ENCODE data around the gene LTBP2. TPM values are rescaled to one million over a fixed set of nuclear protein-coding genes. Genes with fewer than 3 reads are reported as not detected.

Gene LTBP2
- total and polyA plus RNA-seq, 2 of the 8 experiments (the other 6 are each of a cell fraction or from before 2014, with no cell fraction given): 0.48 to 0.89 TPM

GRCh38 chr14:74613211-74613914 is 1.3 kb upstream of the LTBP2 start:
- ChIA-PET CTCF (ENCODE audit: partially characterized antibody) (interaction anchor here (0.7 to 7.6 kb wide), 8 partner anchors 15 to 243 kb away, joined by 3 to 176 read pairs (median 36); no protein-coding TSS in a partner anchor), POLR2A (ENCODE audit: partially characterized antibody) (interaction anchor here (2.9 kb wide), 1 partner anchor 40 kb away, joined by 7 read pairs; no protein-coding TSS in a partner anchor)
- Histone ChIP-seq H3K14ac (ENCODE audit: insufficient read length) (no peak overlapping the region), H3K23ac (ENCODE audit: insufficient read length) (no peak overlapping the region), H2BK12ac (ENCODE audit: low read depth, low read length) (no peak overlapping the region), H4K5ac (ENCODE audit: insufficient read length, low read depth, low read length) (no peak overlapping the region), H3K9me3 (ENCODE audit: insufficient read depth in 2 of 2, low read depth in 1 of 2, low read length in 1 of 2) (no peaks in the 10 kb centered on the region; a peak in 1 of 4 replicates), H3K9ac (replicated peaks in 1 of 4; ENCODE audit: extremely low read depth in 1 of 4, low read depth in 3 of 4, low read length in 3 of 4) (no peak overlapping the region), H3K27ac (ENCODE audit: low read depth, low read length) (no peak overlapping the region), H2BK120ac (replicated peaks; ENCODE audit: low read depth, low read length) (no peak overlapping the region), H2BK5ac (ENCODE audit: low read depth, low read length) (no peak overlapping the region), H4K8ac (ENCODE audit: extremely low read depth, insufficient read depth, low read length) (no peak overlapping the region), H2BK15ac (ENCODE audit: low read length) (no peak overlapping the region), H3K79me2 (ENCODE audit: control insufficient read depth in 1 of 2, insufficient read depth in 2 of 2, low read length in 2 of 2) (no peaks in the 10 kb centered on the region), H3K4me3 (ENCODE audit: extremely low read depth in 1 of 4, insufficient read depth in 2 of 4, low read depth in 3 of 4, low read length in 4 of 4) (no peak overlapping the region), H2AK5ac (ENCODE audit: low read depth, low read length) (no peak overlapping the region), H3K23me2 (ENCODE audit: low read depth, low read length) (peaks cover 7% of the 10 kb centered on the region; the same call in 1 of the 2 replicates), H4K91ac (replicated peaks; ENCODE audit: insufficient read length, low read length) (no peak overlapping the region), H3K56ac (replicated peaks; ENCODE audit: insufficient read length, low read depth, low read length) (no peak overlapping the region), H3K18ac (ENCODE audit: extremely low read depth, low read length) (no peak overlapping the region), H2BK20ac (ENCODE audit: low read length) (no peak overlapping the region), H3K79me1 (ENCODE audit: low read depth, low read length) (no peaks in the 10 kb centered on the region), H3K4me2 (ENCODE audit: insufficient read depth in 1 of 2, low read depth in 2 of 2, low read length in 2 of 2) (no peak overlapping the region), H3K4ac (replicated peaks; ENCODE audit: insufficient read length, low read depth, low read length) (no peak overlapping the region), H3K4me1 (replicated peaks in 1 of 4; ENCODE audit: control insufficient read depth in 3 of 4, insufficient read depth in 4 of 4, low read length in 3 of 4) (peaks cover 4 to 10% (median 6%) of the 10 kb centered on the region in 4 experiments; a peak in 6 of 7 replicates), H4K20me1 (replicated peaks in 1 of 2; ENCODE audit: control insufficient read depth in 1 of 2, insufficient read depth in 2 of 2, low read length in 2 of 2) (no peaks in the 10 kb centered on the region), H3K27me3 (replicated peaks in 1 of 4; ENCODE audit: control insufficient read depth in 3 of 4, extremely low read depth in 1 of 4, insufficient read depth in 3 of 4, low read length in 3 of 4) (peaks cover 28 to 35% (median 32%) of the 10 kb centered on the region in 4 experiments), H2AFZ (ENCODE audit: low read length) (no peak overlapping the region), H3K36me3 (ENCODE audit: control insufficient read depth in 2 of 4, insufficient read depth in 4 of 4, low read length in 3 of 4) (peaks cover 0 to 11% (median 0%) of the 10 kb centered on the region in 4 experiments; a peak in 1 of 8 replicates)
- WGBS, 2 experiments (ENCODE audit: extremely low coverage in 1 of 2, insufficient coverage in 1 of 2, insufficient read length in 1 of 2, insufficient replicate concordance in 2 of 2, low coverage in 1 of 2, low lambda C conversion rate in 2 of 2, missing lambda C conversion rate in 1 of 2): 89% methylated on average over 16 of the region's 16 CpGs; no CpG with 5 or more reads in 1 of the 2 experiments
- FAIRE-seq (no peak), DNase-seq (ENCODE audit: low read depth in 1 of 2, low spot score in 2 of 2) (no peak)
- TF ChIP-seq SP2 (IDR thresholded peaks at IDR 0.05; ENCODE audit: low read length) (no peak), POLR2AphosphoS5 (IDR thresholded peaks at IDR 0.05; ENCODE audit: low read depth, low read length) (no peak), RXRA (IDR thresholded peaks at IDR 0.05; ENCODE audit: insufficient read depth, low read depth, low read length) (no peak), HDAC6 (IDR thresholded peaks at IDR 0.05; ENCODE audit: low read depth, low read length) (no peak), TCF12 (IDR thresholded peaks at IDR 0.05; ENCODE audit: low read depth, low read length) (no peak), TAF1 (IDR thresholded peaks at IDR 0.05; ENCODE audit: low read depth, low read length) (no peak), KDM4A (IDR thresholded peaks at IDR 0.05; ENCODE audit: low read depth, low read length, severe bottlenecking) (no peak), EP300 (IDR thresholded peaks at IDR 0.05; ENCODE audit: borderline replicate concordance in 1 of 2, low read depth in 2 of 2, low read length in 2 of 2) (no peak), SRF (IDR thresholded peaks at IDR 0.05; ENCODE audit: low read depth, low read length) (no peak), USF2 (IDR thresholded peaks at IDR 0.05; ENCODE audit: low read length) (no peak), CBX5 (IDR thresholded peaks at IDR 0.05; ENCODE audit: low read depth, low read length) (no peak), PHF8 (conservative IDR thresholded peaks at IDR 0.05; ENCODE audit: low read depth, low read length) (no peak)

Data from H1 (cell line).